Epithelial cell of proximal tubule (primary cell): ENCODE data around the gene TMEM179. TPM values are rescaled to one million over a fixed set of nuclear protein-coding genes. Genes with fewer than 3 reads are reported as not detected.

Experiments used
- DNase-seq: peaks from one replicate; pipeline ENCODE4 v3.0.0-alpha.2; 2011; ENCODE audit warnings: low read depth
- H3K4me3 ChIP-seq: 2 replicates; pipeline ENCODE4 v1.5.1; 2011; ENCODE audit warnings: low read depth, mild to moderate bottlenecking, low read length
- total RNA-seq: library from RNA; depleted of rRNA; stranded (reverse); fragments of >200 nt; gene quantifications from 2 replicates; pipeline ENCODE4 v1.2.3, GENCODE V29; 2015
- TF ChIP-seq, protein P1 (sequence below): conservative IDR thresholded peaks from 2 replicates; pipeline ENCODE4 v1.5.1; 2012; ENCODE audit warnings: low read depth, mild to moderate bottlenecking, low read length

Gene TMEM179
- total RNA-seq, 1 donor from 2014 or later, result not detected

DNA sequence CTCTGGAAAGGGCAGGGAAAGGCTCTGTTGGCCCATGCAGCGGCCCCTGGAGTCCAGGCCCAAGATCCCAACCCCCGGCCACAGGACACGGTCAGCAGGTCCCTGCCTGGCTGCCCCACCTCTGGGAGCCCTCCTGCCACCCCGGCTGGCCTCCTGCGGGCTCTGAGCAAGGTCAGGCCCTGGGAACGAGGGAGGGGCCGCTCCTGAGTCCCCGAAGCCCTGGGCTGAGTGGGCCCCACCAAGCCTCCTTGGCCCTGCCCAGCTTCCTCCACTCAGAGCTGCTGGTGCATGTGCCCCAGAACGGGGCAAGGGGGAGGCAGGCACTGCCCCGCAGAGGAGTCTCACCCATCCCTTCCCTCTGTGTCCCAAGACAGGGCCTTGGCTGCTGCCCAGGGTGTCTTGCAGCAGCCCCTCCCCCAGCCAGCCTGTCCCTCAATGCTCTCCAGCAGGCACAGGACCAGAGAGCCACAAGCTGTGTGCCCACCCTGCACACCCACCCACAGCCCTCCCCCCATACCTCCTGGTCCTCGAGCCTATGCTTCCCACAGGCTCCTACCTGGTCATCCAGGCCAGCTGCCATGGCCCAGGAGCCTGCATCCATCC, 32.4 kb downstream of the TMEM179 start:
- DNase-seq, result no peak
- TF ChIP-seq, protein P1, sequence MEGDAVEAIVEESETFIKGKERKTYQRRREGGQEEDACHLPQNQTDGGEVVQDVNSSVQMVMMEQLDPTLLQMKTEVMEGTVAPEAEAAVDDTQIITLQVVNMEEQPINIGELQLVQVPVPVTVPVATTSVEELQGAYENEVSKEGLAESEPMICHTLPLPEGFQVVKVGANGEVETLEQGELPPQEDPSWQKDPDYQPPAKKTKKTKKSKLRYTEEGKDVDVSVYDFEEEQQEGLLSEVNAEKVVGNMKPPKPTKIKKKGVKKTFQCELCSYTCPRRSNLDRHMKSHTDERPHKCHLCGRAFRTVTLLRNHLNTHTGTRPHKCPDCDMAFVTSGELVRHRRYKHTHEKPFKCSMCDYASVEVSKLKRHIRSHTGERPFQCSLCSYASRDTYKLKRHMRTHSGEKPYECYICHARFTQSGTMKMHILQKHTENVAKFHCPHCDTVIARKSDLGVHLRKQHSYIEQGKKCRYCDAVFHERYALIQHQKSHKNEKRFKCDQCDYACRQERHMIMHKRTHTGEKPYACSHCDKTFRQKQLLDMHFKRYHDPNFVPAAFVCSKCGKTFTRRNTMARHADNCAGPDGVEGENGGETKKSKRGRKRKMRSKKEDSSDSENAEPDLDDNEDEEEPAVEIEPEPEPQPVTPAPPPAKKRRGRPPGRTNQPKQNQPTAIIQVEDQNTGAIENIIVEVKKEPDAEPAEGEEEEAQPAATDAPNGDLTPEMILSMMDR, result no peak
- H3K4me3 ChIP-seq, result no peak overlapping the region

DNA sequence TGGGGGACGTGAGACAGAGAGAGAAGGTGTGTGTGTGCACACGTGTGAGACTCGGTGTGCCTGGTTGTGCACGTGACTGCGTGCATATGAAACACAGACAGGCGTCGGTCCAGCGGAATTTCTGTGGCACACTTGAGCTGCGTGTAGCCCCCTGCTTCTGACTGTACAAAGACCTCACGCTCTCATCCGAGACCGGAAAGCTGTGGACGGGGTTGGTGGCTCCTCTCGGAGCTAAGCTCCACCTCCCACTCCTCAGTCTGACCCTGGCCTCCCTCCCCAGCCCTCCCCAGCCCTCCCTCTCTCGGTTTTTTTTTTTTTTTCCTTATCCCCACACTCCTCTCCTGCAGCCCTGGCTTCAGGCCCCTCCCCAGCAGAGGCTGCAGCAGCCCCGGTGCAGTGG, 33.3 kb downstream of the TMEM179 start:
- TF ChIP-seq, protein P1, result no peak
- no peak for DNase-seq

DNA sequence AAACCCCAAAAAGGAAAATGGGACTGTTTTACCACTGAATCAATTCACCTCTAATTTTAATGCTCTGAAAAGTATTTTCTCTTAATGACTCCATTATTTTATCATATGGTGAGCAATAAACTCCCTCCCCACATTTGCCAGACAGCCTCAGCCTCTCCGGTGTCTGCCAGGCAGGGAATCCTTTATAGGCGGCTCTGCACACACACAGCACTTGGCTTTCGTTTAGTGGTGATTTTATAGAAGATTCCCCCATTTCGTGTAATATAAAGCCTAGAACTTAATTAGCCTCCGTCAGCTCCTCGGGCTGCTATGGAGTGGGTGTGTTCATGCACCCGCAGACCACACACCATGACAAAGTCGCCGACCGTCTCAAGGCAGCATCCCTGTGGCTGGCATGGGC, 35.1 kb downstream of the TMEM179 start:
- no peak overlapping the region for H3K4me3 ChIP-seq
- TF ChIP-seq, protein P1, result no peak
- DNase-seq, result no peak

More for the DNA sequence above, 33.3 kb downstream of the TMEM179 start:
- no peak overlapping the region for H3K4me3 ChIP-seq

DNA sequence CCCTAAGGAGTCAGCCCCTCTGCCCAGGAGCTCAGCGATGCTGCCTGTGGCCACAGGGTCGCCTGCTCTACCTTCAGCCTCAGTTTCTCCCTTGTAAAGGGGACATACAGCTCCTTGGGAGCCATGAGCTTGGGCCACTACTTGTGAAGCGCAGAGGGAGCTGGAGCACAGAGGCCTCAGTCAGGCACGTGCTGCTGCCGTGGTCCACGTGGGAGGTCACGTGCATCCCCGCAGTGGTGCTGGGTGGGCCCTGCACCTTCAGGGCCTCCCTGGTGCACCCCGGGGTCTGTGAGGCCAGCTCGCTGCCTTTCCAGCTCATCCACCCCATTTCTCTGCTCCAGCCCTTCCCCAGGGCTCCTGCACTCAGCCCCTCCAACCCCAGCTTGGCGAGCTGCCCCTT, 36.0 kb downstream of the TMEM179 start:
- no peak for DNase-seq
- TF ChIP-seq, protein P1, result no peak
- no peak overlapping the region for H3K4me3 ChIP-seq

DNA sequence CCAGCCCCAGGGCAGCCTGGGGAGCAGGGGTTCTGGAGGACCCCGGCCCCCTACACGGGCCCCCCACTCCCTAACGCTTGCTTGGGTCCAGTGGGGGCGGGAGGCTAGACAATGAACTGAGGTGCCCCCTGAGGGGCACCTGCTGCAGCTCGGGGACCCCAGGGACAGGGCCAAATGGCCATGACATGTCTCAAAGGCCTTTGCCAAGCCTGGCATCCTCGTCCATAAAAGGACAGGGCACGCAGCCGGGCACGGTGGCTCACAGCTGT, 36.7 kb downstream of the TMEM179 start:
- DNase-seq, result no peak
- no peak overlapping the region for H3K4me3 ChIP-seq
- TF ChIP-seq, protein P1, result no peak

DNA sequence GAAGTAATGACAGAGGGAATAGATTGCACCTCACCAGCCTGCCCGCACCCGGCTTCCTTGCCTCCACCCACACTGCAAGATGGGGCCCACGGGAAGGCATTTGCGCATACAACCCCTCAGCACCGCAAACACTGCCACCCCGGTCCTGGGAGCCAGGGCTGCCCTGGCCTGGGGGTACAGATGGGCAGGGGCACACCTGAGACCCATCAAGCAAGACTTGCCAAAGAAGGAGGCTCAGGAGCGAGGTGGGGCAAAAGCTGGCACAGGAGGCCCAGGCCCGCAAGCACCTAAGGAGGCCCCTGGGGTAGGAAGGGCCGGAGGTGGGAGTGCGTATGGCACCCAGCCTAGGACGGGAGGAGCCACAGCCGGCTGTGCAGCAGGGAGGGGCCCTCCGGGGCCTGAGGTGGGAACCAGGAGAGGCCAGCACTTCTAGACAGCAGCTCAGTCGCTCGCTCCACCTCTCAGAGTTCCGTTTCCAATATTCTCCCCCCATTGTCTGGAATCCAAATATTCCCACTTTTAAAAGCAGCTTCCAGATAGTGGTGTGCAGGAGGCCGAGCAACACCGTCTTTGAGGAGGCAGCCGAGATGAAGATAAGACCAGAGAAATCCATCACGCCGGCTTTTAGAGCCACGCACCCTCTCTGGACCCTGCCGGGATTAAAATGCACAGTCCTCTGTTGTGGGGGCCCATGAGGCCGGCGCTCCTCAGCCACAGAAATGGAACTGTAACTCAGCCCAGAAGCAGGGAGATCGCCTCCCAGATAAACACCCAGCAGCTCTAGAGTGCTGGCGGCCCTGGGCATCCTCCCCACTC, 37.2 kb downstream of the TMEM179 start:
- DNase-seq, result no peak
- TF ChIP-seq, protein P1, result no peak
- no peak overlapping the region for H3K4me3 ChIP-seq
